GM21528 (cell line): ENCODE data around the gene SMIM45.

ENCODE experiments used
- ATAC-seq: cut with Tn5 transposase; IDR thresholded peaks from one replicate; pipeline ENCODE4 v1.9.1; 2021; ENCODE audit warnings: mild to moderate bottlenecking, moderate library complexity; ENCODE audit not compliant: unreplicated experiment, low FRiP score

SMIM45 gene

DNA sequence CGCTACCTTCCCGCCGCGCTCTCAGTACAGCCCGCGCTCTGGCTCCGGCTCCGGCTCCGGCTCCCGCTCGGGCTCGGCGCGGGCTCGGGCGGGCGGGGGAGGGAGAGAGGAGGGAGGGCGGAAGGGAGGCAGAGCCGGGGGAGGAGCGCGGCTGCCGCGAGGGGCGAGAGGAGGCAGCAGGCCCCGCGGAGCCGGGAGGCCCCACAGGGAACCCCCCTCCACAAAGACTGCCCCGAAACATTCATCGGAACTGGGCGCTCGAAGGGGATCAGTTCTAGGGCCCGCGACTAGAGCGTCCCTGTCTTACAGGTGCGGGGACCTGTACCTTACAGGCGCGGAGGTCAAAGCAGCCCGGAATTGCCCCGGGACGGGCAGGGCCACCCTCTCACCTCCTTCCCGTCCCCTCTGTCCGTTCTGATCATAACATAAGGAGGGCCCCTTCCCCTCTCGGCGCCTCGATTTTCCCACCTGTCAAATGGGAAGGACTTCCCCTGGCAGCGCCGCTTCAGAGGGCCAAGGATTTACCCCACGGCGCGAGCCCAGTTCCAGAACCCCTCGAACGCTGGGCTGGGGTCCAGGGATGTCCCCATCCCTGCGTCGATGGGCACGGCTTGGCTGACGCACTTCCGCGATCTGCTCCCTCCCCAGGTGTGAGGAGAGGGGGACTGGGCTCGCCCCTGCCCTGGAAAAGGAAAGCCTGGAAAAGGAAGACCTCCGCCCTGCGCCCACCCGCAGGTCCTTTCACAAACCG is 36.7 kb upstream of the SMIM45 start, which contains the start of gene SHISA8:
Gene SHISA8, minus strand, starts transcription at position 40 of the 751 bp plus-strand sequence. CDS start 407 bp downstream, outside the sequence.
- no peak for ATAC-seq

GRCh38 chr22:41915786-41916493 is 36.0 kb upstream of the SMIM45 start:
- no peak for ATAC-seq

DNA sequence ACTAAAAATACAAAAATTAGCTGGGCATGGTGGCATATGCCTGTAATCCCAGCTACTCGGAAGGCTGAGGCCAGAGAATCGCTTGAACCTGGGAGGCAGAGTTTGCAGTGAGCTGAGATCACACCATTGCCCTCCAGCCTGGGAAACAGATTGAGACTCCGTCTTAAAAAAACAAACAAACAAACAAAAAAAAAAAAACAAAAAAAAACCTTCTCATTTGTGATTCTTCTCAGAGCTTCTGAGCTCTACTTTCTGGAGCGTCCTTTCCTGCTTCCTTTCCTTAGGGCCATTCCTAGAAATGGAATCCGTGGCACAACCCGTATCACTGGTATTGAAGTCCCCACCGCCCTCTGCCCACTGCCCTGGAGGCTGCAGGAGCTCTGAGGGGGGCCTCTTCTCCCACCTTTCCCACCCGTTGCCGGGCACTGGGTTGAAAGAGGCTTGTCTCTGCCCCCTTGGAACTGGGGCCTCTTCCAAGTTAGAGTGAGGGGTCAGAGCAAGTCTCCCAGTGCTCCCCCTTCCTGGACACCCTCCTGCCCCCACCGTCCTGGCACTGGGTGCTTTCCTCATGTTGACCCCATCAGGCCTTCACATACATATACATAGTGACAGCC is 35.1 kb upstream of the SMIM45 start:
- ATAC-seq = no peak

GRCh38 chr22:41917375-41917902 is 34.5 kb upstream of the SMIM45 start:
- ATAC-seq = no peak

DNA sequence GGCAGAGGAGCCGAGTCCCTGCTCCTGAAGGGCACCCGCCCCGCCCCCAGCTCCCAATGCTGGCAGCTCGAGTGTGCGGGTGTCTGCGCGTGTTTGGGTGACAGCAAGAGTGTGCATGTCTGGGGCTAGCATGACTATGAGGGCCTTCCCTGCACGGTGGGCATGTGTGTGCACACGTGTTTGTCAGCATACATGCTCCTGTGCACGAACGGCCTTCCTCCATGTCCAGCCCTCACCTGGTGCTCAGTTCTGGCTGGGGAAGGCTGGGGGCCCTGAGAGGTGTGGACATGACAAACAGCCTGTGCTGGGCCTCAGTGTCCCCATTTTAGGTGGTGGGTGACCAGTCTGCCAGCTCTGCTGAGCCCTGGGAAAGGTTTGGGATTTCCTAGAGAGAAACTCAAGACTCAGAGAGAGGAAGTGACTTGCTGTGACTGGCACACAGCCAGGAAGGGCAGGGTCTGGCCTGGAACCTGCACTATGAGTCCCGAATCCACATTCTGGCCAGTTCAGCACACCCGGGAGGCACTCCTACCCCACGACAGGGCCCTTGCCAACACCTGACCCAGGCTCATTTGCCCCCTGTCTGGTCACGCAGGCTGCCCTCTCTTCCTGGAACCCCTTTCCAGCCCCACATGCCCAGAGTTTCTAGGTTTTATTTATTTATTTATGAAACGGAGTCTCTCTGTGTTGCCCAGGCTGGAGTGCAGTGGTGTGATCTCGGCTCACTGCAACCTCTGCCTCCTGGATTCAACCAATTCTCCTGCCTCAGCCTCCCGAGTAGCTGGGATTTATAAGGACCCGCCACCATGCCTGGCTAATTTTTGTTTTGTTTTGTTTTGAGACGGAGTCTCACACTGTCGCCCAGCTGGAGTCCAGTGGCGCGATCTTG is 33.8 kb upstream of the SMIM45 start:
- ATAC-seq = no peak

- ATAC-seq = peak; percentile 46
These were observed 32.4 kb upstream of the SMIM45 start for GRCh38 chr22:41919357-41920224.

GRCh38 chr22:41920271-41920976 is 31.5 kb upstream of the SMIM45 start:
- peak; percentile 18 for ATAC-seq

DNA sequence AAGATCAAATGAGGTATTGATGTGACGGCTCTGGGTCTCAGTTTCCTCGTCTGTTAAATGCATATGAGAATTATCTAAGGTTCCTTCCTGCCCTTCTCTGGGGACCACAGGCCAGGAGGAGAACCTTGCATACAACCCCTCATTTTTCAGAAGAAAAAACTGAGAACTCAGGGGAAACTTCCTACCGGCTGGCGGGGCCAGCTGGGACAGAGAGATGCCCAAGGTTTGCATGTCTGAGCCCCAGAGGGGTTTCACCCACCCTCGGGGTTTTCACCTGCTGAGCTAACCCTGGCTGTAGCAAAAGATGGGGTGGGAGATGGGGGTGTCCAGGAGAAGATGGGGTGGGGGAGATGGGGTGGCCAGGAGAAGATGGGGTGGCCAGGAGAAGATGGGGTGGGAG is 29.6 kb upstream of the SMIM45 start:
- ATAC-seq = no peak

- ATAC-seq = no peak
These were observed 28.9 kb upstream of the SMIM45 start for GRCh38 chr22:41922940-41923594.

DNA sequence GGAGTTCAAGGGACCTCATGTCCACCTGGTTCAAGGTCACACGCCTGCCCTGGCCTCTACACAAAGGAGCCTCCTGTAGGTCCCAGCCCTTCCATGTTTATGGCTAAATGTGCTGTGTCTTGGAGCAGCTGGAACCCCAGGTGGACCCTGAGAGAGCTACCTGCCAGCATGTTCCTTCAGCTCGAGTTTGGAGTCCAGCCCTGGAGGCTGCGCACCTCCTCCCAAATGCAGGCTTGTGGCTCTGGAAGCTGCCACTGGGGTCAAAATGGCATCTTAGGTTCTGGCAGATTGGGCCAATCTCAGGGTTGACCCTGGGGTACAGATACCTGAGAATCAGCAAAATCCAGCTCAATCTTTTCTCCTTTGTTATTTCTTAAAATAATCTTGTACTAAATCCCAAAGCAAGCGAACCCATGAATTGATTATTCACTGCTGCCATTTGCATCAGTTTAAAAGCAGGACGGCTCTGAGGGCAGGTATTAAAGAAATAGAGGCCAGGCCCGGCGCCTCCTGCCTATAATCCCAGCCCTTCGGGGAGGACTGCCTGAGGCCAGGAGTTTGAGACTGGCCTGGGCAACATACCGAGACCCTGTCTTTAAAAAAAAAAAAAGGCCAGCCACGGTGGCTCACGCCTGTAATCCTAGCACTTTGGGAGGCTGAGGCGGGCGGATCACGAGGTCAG is 28.2 kb upstream of the SMIM45 start:
- no peak for ATAC-seq

DNA sequence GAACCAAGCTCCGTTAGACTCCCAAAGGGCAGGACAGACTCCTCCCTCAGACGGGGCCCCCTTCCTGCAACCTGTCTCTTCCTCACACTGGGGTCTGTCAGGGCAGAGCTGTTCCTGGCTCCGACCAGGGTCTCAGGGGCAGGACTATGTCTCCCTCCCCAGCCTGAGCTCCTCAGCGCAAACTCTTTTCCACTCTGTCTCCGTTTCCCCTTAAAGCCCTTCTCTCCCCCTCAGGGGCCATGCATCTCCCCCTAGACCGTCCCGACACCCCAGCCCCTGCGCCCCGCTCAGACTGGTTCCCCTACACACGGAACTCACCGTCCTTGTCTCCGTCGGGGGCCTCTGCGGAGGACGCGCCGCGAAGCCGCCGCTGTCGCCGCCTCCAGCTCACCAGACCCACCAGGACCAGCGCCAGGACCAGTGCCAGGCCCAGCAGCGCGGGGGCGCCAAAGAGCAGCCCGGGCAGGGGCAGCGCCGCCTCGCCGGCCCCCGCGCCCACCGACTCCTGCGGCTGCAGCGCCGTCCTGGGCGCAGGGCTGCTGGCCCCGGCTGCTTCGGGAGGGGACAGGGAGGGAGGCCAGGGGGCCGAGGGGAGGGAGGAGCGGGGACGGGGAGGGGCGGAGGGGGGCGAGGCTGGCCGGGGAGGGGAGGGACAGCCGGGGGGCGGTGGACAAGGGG is 26.0 kb upstream of the SMIM45 start:
- ATAC-seq = no peak

GRCh38 chr22:41927813-41928212 is 24.1 kb upstream of the SMIM45 start:
- no peak for ATAC-seq

DNA sequence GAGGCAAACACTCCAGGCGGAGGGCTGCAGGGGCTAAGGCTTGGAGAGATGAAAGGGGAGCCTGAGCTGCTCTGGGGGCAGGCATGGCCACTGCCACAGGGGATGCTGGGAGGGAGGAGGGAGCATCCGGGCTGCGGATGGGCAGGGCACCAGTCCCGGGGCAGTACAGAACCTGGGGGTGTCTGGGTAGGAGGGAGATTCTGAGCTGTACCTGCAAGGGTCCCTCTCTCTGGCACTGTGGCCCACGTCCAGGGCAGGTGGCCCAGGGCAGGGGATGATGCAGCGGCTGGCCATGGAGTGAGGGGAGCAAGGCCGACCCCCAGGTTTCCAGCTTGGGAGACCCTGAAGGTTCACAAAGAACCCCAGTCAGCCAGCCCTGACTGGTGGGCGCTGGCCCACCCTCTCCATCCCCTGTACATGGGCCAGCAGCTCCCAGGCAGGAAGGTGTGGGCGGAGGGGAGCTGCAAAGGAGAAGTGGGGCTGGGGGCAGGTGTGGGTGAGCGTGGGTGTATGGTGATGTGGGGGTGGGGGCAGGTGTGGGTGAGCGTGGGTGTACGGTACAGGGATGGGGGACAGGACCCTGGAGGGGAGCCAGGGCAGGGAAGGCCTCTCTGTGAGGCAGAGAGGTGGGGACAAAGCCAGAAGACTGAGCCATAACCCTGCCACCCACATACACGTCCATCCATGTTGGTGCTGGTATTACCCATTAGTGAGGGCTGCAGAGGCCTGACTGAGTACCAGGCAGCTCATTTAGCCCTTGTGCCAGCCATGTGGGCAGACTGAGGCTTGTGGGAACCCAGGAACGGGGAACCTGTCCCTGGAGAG is 23.1 kb upstream of the SMIM45 start:
- no peak for ATAC-seq

- ATAC-seq = no peak
These were observed 22.5 kb upstream of the SMIM45 start for GRCh38 chr22:41929418-41929810.

DNA sequence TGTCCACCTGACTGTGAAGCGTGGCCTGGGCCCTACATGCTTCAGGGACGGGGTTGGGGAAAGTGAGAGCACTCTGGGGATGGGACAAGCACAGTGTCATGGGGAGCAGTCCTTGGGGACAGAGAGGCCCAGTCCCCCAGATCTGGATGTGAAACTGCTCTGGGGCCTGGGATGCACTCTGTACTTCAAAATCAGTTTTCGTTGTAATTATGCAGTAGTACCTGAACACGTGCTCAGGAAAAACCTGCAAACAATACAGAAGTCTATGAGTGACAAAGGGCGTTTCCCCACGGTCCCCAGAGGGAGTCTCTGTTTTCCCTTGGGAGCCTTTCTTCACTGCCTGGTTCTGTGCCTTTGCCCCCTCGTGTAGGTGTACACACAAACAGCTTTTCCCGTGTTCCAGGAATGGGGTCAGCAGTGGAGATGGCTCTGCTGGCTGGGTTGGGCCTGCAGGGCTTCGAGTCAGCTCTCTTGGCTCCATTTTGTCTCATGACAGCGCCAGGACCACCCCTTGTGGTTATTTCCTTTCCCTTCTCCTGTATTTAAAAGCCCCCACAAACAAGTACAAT is 20.2 kb upstream of the SMIM45 start:
- ATAC-seq = no peak

GRCh38 chr22:41932353-41932752 is 19.6 kb upstream of the SMIM45 start:
- no peak for ATAC-seq
